Heart left ventricle (tissue), 16 donors: ENCODE measurements around the gene SAT1. TPM values are rescaled to one million over a fixed set of nuclear protein-coding genes. Genes with fewer than 3 reads are reported as not detected.

ENCODE experiments used
- ATAC-seq, 4 donors: fragments of 200-7000 bp; cut with Tn5 transposase; one replicate each; pipeline ENCODE4 v1.9.1; 2020 to 2022; ENCODE audit warnings: moderate library complexity in 4 of 4, mild to moderate bottlenecking in 3 of 4, moderate number of reproducible peaks in 1 of 4
- DNase-seq, 5 donors: peaks; one replicate each; pipeline ENCODE4 v3.0.0-alpha.2; 2020
- H3K27ac ChIP-seq, 12 donors: fragments of 200-600 bp; sonication (generic) in 4 of 12; one replicate each; pipeline versions ENCODE4 v1.5.0 to v1.8.0; 2016 to 2022; ENCODE audit warnings: mild to moderate bottlenecking in 2 of 12
- H3K27me3 ChIP-seq, 9 donors: fragments of 200-600 bp; sonication (generic) in 2 of 9; one replicate each; pipeline versions ENCODE4 v1.5.1 to v1.8.0; 2016 to 2022; ENCODE audit warnings: mild to moderate bottlenecking in 3 of 9
- H3K36me3 ChIP-seq, 9 donors: fragments of 200-600 bp; sonication (generic) in 2 of 9; one replicate each; pipeline versions ENCODE4 v1.5.0 to v1.8.0; 2018 to 2022; ENCODE audit warnings: mild to moderate bottlenecking in 2 of 9
- H3K4me1 ChIP-seq, 12 donors: fragments of 200-600 bp; sonication (generic) in 4 of 12; one replicate each; pipeline versions ENCODE4 v1.5.0 to v1.8.0; 2016 to 2022; ENCODE audit warnings: mild to moderate bottlenecking in 3 of 12
- H3K4me3 ChIP-seq, 12 donors: fragments of 200-600 bp; sonication (generic) in 4 of 12; one replicate each; pipeline versions ENCODE4 v1.5.0 to v1.8.0; 2017 to 2022; ENCODE audit warnings: mild to moderate bottlenecking in 9 of 12, moderate library complexity in 4 of 12
- H3K9me3 ChIP-seq, 12 donors: fragments of 200-600 bp; sonication (generic) in 4 of 12; one replicate each; pipeline versions ENCODE4 v1.5.0 to v1.8.0; 2016 to 2022; ENCODE audit warnings: mild to moderate bottlenecking in 1 of 12
- POLR2A ChIP-seq, 2 donors: fragments of 450-650 bp; IDR thresholded peaks; one replicate each; pipeline ENCODE4 v1.6.1; 2017; ENCODE audit warnings: antibody characterized with exemption in 2 of 2, mild to moderate bottlenecking in 2 of 2, moderate library complexity in 2 of 2
- WGBS, 4 donors: extraction: QIAGEN DNeasy Blood & Tissue Kit in 2 of 4; methylation state at CpG; one replicate each; pipeline versions ENCODE4 v1.1.5 to v1.1.7; 2013 to 2018; 5-methylcytosine and 5-hydroxymethylcytosine counted together
- intact Hi-C, 10 donors: fragments of 100-400 bp; cut with DNase I; formaldehyde crosslinking; loops; one replicate each; pipeline versions ENCODE4 v1.11.1 to v1.14.2; 2022
- polyA plus RNA-seq, 2 donors: library from polyadenylated mRNA; stranded (reverse); fragments of 200-250 nt; gene quantifications; one replicate each; pipeline ENCODE4 v1.2.3, GENCODE V29; 2013
- total RNA-seq, 9 donors: library from RNA; depleted of rRNA in 2 of 9; stranded (reverse); fragments of >200 nt in 2 of 9; fragmentation: NEBNext Ultra II Directional in 3 of 9; extraction: Animal tissue kit (Norgen Biotek cat#: 25700) in 3 of 9; gene quantifications; one replicate each; pipeline versions ENCODE4 v1.1.0 to v1.2.4, GENCODE V29; 2016 to 2023
- TF ChIP-seq, protein P1 (sequence below), 12 donors: fragments of 200-600 bp; sonication (generic) in 4 of 12; IDR thresholded peaks; one replicate each; pipeline versions ENCODE4 v1.5.0 to v1.8.0; 2018 to 2022; ENCODE audit warnings: antibody characterized with exemption in 12 of 12, mild to moderate bottlenecking in 5 of 12
- donor health status: ischemic (EF 13 %, LVEDD 7.1; RV severe dilation, severe dysfunction).
- donor health status: healthy with polysubstance abuse.
- donor health status: DM: no; HTN: yes; CAD: no.
- donor health status: DM: no; HTN: no; CAD: no.
- donor health status: ischemic (EF 25% LVEDD 6.9; RV normal size, moderate dysfunction).
- donor health status: ischemic (EF 25% LVEDD 5.7; RV mildly dilated, moderate dysfunction).
- donor health status: healthy.
- donor health status: DM: yes; HTN: yes; CAD: no.
- donor health status: ischemic (EF 35%, LVEDD 5.7; RV mildly dilated, moderate dysfunction).
- donor health status: nonischemic (EF 11% LVEDD 7.7; RV severe dilation, severe dysfunction).
- donor health status: DM: yes; HTN: yes; CAD: no.
- donor health status: PGD.
- donor health status: ischemic (EF 29% LVEDD 5.4; RV normal size, mild dysfunction).
- donor health status: nonischemic (EF 23%, LVEDD 6.1; RV moderate dilation, normal function).

SAT1 gene
- total and polyA plus RNA-seq, 11 donors, result 67.0 to 814 (median 185) TPM

DNA sequence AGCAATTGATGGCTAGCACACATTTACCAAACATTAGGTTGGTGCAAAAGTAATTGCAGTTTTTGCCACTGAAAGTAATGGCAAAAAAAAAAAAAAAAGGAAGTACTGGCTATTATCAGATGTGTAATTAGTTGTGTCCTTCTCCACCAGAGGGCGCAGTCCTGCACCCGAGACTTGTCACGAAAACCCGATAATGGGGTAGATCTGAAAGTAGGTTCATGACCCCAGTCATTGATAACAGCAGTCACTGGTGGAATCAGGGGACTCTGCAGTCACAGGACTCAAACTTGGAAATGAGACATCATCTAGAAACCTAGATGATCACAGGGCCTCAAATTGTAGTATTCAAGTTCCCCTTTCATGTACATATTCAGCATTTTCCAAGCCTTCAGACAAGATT lies 26.8 kb upstream of the SAT1 start:
- peaks cover 0 to 11% (median 0%) of the 10 kb centered on the region in 12 donors for H3K4me1 ChIP-seq
- ATAC-seq (peak in 1 of 4 donors; percentile 13), DNase-seq (peak in 4 of 5 donors; percentile 39 to 62 (median 47))
- H3K27ac ChIP-seq, result no peak overlapping the region
- H3K27me3 ChIP-seq, result no peaks in the 10 kb centered on the region
- H3K9me3 ChIP-seq, result no peaks in the 10 kb centered on the region
- WGBS, 4 donors, result 0 to 6% (median 1%) methylated on average over 4 of the region's 4 CpGs
- intact Hi-C loops, result loop anchor here in 5 of 10 donors (1.0 to 10.0 kb wide), 4 partner anchors 25 to 149 kb away; partner anchors contain the start of genes APOO (in 2 of the 5) and CXorf58 (in 2 of the 5)
- TF ChIP-seq, protein P1, sequence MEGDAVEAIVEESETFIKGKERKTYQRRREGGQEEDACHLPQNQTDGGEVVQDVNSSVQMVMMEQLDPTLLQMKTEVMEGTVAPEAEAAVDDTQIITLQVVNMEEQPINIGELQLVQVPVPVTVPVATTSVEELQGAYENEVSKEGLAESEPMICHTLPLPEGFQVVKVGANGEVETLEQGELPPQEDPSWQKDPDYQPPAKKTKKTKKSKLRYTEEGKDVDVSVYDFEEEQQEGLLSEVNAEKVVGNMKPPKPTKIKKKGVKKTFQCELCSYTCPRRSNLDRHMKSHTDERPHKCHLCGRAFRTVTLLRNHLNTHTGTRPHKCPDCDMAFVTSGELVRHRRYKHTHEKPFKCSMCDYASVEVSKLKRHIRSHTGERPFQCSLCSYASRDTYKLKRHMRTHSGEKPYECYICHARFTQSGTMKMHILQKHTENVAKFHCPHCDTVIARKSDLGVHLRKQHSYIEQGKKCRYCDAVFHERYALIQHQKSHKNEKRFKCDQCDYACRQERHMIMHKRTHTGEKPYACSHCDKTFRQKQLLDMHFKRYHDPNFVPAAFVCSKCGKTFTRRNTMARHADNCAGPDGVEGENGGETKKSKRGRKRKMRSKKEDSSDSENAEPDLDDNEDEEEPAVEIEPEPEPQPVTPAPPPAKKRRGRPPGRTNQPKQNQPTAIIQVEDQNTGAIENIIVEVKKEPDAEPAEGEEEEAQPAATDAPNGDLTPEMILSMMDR (IDR thresholded peaks at IDR 0.05), result peak in 11 of 12 donors; percentile 31 to 65 (median 52)
- TF ChIP-seq POLR2A (IDR thresholded peaks at IDR 0.05), result no peak
- H3K4me3 ChIP-seq, result no peak overlapping the region
- H3K36me3 ChIP-seq, result no peaks in the 10 kb centered on the region

DNA sequence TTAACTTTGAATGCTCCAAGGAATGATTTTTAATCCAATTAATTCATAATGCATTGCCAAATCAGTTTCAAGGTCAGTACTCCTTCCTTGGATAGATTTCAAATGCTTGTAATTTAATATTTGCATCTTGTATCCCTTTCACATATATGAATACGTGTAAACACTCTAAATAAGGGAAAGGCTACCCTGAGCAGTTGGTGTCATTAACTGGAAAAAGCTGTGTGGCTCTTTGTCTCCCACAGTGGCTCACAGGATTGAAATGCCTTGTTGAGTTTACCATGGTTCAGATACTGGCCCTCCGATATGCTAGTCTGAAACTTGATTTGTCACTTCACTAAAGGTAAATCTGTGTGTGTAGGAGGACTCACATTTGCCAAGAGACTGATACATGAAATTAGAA lies 23.2 kb upstream of the SAT1 start:
- intact Hi-C loops, result loop anchor here in 2 of 10 donors (10.0 kb wide), 1 partner anchor 145 kb away; the partner anchor contains the start of genes APOO (in 2 of the 2) and CXorf58 (in 2 of the 2)
- H3K9me3 ChIP-seq, result no peaks in the 10 kb centered on the region
- peaks cover 0 to 11% (median 0%) of the 10 kb centered on the region in 12 donors for H3K4me1 ChIP-seq
- DNase-seq, result no peak
- no peaks in the 10 kb centered on the region for H3K27me3 ChIP-seq
- no peaks in the 10 kb centered on the region for H3K36me3 ChIP-seq
- ATAC-seq, result no peak
- no peak overlapping the region for H3K27ac ChIP-seq
- 74 to 95% (median 85%) methylated on average over 2 of the region's 2 CpGs for WGBS, 4 donors
- TF ChIP-seq POLR2A (IDR thresholded peaks at IDR 0.05), result no peak
- TF ChIP-seq, protein P1 (IDR thresholded peaks at IDR 0.05), result no peak
- H3K4me3 ChIP-seq, result no peak overlapping the region

DNA sequence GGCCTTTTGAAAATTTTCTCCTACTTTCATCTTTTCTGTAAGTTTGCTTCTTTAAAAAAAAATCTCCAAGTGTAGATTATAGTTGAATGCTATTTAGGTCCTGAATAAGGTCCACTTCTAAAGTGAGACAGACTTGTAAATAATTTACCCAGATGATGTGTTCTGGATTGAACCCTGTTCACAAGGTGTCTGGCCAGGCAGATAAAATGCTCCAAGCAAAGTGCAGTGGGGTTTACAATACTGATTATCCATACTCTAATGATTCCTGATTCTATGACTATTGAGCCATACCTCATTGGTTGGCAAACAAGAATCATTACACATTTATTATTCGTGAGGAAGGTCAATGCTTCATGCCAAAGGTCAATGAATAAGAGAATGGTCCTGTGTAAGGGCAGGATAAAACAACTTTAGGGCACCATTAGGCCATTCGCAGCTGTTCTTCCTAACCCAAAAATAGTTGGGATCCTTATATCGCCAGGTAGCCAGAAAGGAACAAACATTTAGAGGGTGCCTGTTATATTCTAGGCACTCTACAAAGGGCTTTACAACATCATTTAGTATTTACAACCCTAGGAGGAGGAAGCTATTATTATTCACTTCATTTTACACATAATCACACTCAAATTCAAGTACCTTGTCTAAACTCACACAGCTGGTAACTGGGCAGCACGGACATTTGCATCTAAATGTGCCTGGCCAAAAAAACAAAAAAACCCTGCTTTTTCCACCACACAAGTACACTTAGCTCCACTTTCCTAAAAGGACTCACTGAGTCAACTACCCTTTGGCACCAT lies 18.6 kb upstream of the SAT1 start:
- no peak overlapping the region for H3K4me3 ChIP-seq

DNA sequence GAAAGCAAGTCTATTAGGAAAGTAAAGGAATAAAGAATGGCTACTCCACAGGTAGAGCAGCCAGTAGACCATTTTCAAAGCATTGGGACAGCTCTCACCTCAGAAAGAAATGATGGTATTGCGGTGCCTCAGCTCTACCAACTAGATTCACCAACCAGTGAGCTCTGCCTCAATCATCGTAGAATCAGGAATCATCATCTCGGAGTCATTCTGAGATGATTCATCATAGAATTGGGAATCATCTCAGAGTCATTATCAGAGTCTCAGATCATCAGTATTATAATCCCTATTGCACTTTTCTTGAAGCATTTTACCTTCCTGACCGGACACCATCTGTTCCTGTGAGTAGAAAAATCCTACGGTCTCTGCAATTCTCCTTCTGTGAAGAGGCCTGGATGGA lies 17.5 kb upstream of the SAT1 start:
- WGBS, 4 donors, result 74 to 88% (median 80%) methylated on average over 5 of the region's 5 CpGs
- TF ChIP-seq, protein P1 (IDR thresholded peaks at IDR 0.05), result no peak
- no peak for TF ChIP-seq POLR2A (IDR thresholded peaks at IDR 0.05)
- Histone ChIP-seq H3K36me3 (no peaks in the 10 kb centered on the region), H3K27me3 (no peaks in the 10 kb centered on the region), H3K4me3 (no peak overlapping the region), H3K4me1 (no peaks in the 10 kb centered on the region), H3K9me3 (no peaks in the 10 kb centered on the region), H3K27ac (no peak overlapping the region)
- no peak for DNase-seq
- intact Hi-C loops, result no loop called here
- ATAC-seq, result no peak

More for the DNA sequence above, 18.6 kb upstream of the SAT1 start:
- ATAC-seq (no peak), DNase-seq (no peak)
- intact Hi-C loops, result no loop called here
- WGBS, 4 donors, result 72 to 89% (median 78%) methylated on average over 4 of the region's 4 CpGs
- Histone ChIP-seq H3K36me3 (no peaks in the 10 kb centered on the region), H3K4me1 (no peaks in the 10 kb centered on the region), H3K27ac (no peak overlapping the region), H3K9me3 (no peaks in the 10 kb centered on the region), H3K27me3 (no peaks in the 10 kb centered on the region)
- TF ChIP-seq, protein P1 (IDR thresholded peaks at IDR 0.05), result no peak
- no peak for TF ChIP-seq POLR2A (IDR thresholded peaks at IDR 0.05)
